ENCODE results near the gene MYO10.

The MYO10 gene

GRCh38 chr5:16726538-16726946 is 209.5 kb downstream of the MYO10 start:
- DNase-seq (peak; percentile 60), ATAC-seq (ENCODE audit: insufficient read depth, low read depth) (peak; percentile 89)
- Histone ChIP-seq H3K27ac (ENCODE audit: low read length) (no peak overlapping the region), H3K9ac (ENCODE audit: low read depth, low read length) (no peak overlapping the region), H3K79me2 (ENCODE audit: insufficient read depth, low read length) (no peaks in the 10 kb centered on the region), H3K4me3 (ENCODE audit: low read depth in 1 of 2, low read length in 2 of 2) (no peak overlapping the region), H2AFZ (ENCODE audit: low read depth, low read length) (0 out of 2 replicates have a peak overlapping the region, but pooled peaks have one; percentile 36), H3K27me3 (ENCODE audit: insufficient read depth, low read length, poor library complexity) (no peaks in the 10 kb centered on the region), H3K4me1 (ENCODE audit: insufficient read depth, low read length) (peaks cover 8% of the 10 kb centered on the region), H3K4me2 (ENCODE audit: insufficient read depth, low read length) (peak overlapping the region; percentile 35; the same call in 1 of the 2 replicates), H3K9me3 (ENCODE audit: insufficient read depth, low read length, severe bottlenecking) (no peaks in the 10 kb centered on the region), H3K36me3 (ENCODE audit: insufficient read depth, low read length) (no peaks in the 10 kb centered on the region), H4K20me1 (ENCODE audit: insufficient read depth, low read length) (no peaks in the 10 kb centered on the region)
- TF ChIP-seq EZH2 (IDR thresholded peaks at IDR 0.05; ENCODE audit: borderline replicate concordance, low read depth, low read length, severe bottlenecking), result no peak
- TF ChIP-seq, protein P1, sequence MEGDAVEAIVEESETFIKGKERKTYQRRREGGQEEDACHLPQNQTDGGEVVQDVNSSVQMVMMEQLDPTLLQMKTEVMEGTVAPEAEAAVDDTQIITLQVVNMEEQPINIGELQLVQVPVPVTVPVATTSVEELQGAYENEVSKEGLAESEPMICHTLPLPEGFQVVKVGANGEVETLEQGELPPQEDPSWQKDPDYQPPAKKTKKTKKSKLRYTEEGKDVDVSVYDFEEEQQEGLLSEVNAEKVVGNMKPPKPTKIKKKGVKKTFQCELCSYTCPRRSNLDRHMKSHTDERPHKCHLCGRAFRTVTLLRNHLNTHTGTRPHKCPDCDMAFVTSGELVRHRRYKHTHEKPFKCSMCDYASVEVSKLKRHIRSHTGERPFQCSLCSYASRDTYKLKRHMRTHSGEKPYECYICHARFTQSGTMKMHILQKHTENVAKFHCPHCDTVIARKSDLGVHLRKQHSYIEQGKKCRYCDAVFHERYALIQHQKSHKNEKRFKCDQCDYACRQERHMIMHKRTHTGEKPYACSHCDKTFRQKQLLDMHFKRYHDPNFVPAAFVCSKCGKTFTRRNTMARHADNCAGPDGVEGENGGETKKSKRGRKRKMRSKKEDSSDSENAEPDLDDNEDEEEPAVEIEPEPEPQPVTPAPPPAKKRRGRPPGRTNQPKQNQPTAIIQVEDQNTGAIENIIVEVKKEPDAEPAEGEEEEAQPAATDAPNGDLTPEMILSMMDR (IDR thresholded peaks at IDR 0.05; ENCODE audit: borderline replicate concordance, extremely low read depth, low read length, poor library complexity, severe bottlenecking), result no peak

DNA sequence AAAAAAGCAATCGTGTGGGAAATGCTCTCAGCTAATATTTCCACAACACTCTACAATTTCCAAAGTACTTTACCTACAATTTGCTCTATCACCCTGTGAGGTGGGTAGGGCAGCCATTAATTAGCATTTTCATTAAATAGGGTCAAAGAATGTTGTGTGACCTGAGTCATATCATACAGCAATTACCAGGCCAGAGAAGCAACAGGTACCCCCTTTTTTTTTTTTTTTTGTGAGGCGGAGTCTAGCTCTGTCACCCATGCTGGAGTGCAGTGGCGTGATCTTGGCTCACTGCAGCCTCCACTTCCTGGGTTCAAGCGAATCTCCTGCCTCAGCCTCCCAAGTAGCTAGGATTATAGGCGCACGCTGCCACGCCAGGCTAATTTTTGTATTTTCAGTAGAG is 210.5 kb downstream of the MYO10 start:
- Histone ChIP-seq H4K20me1 (ENCODE audit: insufficient read depth, low read length) (no peaks in the 10 kb centered on the region), H3K4me2 (ENCODE audit: insufficient read depth, low read length) (no peak overlapping the region), H2AFZ (ENCODE audit: low read depth, low read length) (no peak overlapping the region), H3K9ac (ENCODE audit: low read depth, low read length) (no peak overlapping the region), H3K36me3 (ENCODE audit: insufficient read depth, low read length) (no peaks in the 10 kb centered on the region), H3K27ac (ENCODE audit: low read length) (no peak overlapping the region), H3K79me2 (ENCODE audit: insufficient read depth, low read length) (no peaks in the 10 kb centered on the region), H3K4me3 (ENCODE audit: low read depth in 1 of 2, low read length in 2 of 2) (no peak overlapping the region), H3K27me3 (ENCODE audit: insufficient read depth, low read length, poor library complexity) (no peaks in the 10 kb centered on the region), H3K4me1 (ENCODE audit: insufficient read depth, low read length) (peaks cover 8% of the 10 kb centered on the region), H3K9me3 (ENCODE audit: insufficient read depth, low read length, severe bottlenecking) (no peaks in the 10 kb centered on the region)
- DNase-seq (no peak), ATAC-seq (ENCODE audit: insufficient read depth, low read depth) (no peak)
- TF ChIP-seq, protein P1 (IDR thresholded peaks at IDR 0.05; ENCODE audit: borderline replicate concordance, extremely low read depth, low read length, poor library complexity, severe bottlenecking), result no peak
- no peak for TF ChIP-seq EZH2 (IDR thresholded peaks at IDR 0.05; ENCODE audit: borderline replicate concordance, low read depth, low read length, severe bottlenecking)

GRCh38 chr5:16723821-16724220 is 212.3 kb downstream of the MYO10 start:
- Histone ChIP-seq H2AFZ (ENCODE audit: low read depth, low read length) (no peak overlapping the region), H3K4me2 (ENCODE audit: insufficient read depth, low read length) (no peak overlapping the region), H3K79me2 (ENCODE audit: insufficient read depth, low read length) (no peaks in the 10 kb centered on the region), H3K27me3 (ENCODE audit: insufficient read depth, low read length, poor library complexity) (no peaks in the 10 kb centered on the region), H4K20me1 (ENCODE audit: insufficient read depth, low read length) (no peaks in the 10 kb centered on the region), H3K9me3 (ENCODE audit: insufficient read depth, low read length, severe bottlenecking) (no peaks in the 10 kb centered on the region), H3K36me3 (ENCODE audit: insufficient read depth, low read length) (no peaks in the 10 kb centered on the region), H3K4me3 (ENCODE audit: low read depth in 1 of 2, low read length in 2 of 2) (no peak overlapping the region), H3K27ac (ENCODE audit: low read length) (no peak overlapping the region), H3K9ac (ENCODE audit: low read depth, low read length) (no peak overlapping the region), H3K4me1 (ENCODE audit: insufficient read depth, low read length) (peaks cover 8% of the 10 kb centered on the region)
- DNase-seq (no peak), ATAC-seq (ENCODE audit: insufficient read depth, low read depth) (no peak)
- TF ChIP-seq, protein P1 (IDR thresholded peaks at IDR 0.05; ENCODE audit: borderline replicate concordance, extremely low read depth, low read length, poor library complexity, severe bottlenecking), result no peak
- TF ChIP-seq EZH2 (IDR thresholded peaks at IDR 0.05; ENCODE audit: borderline replicate concordance, low read depth, low read length, severe bottlenecking), result no peak

- Histone ChIP-seq H3K79me2 (ENCODE audit: insufficient read depth, low read length) (no peaks in the 10 kb centered on the region), H3K36me3 (ENCODE audit: insufficient read depth, low read length) (no peaks in the 10 kb centered on the region), H3K4me1 (ENCODE audit: insufficient read depth, low read length) (peaks cover 8% of the 10 kb centered on the region), H3K4me3 (ENCODE audit: low read depth in 1 of 2, low read length in 2 of 2) (no peak overlapping the region), H4K20me1 (ENCODE audit: insufficient read depth, low read length) (no peaks in the 10 kb centered on the region), H3K9me3 (ENCODE audit: insufficient read depth, low read length, severe bottlenecking) (no peaks in the 10 kb centered on the region), H2AFZ (ENCODE audit: low read depth, low read length) (no peak overlapping the region), H3K9ac (ENCODE audit: low read depth, low read length) (no peak overlapping the region), H3K27me3 (ENCODE audit: insufficient read depth, low read length, poor library complexity) (no peaks in the 10 kb centered on the region), H3K4me2 (ENCODE audit: insufficient read depth, low read length) (no peak overlapping the region), H3K27ac (ENCODE audit: low read length) (no peak overlapping the region)
- DNase-seq (no peak), ATAC-seq (ENCODE audit: insufficient read depth, low read depth) (no peak)
- TF ChIP-seq, protein P1 (IDR thresholded peaks at IDR 0.05; ENCODE audit: borderline replicate concordance, extremely low read depth, low read length, poor library complexity, severe bottlenecking), result no peak
- no peak for TF ChIP-seq EZH2 (IDR thresholded peaks at IDR 0.05; ENCODE audit: borderline replicate concordance, low read depth, low read length, severe bottlenecking)
These were observed 214.0 kb downstream of the MYO10 start for GRCh38 chr5:16722097-16722495.
